Measurements from ENCODE around the gene NHLRC2. TPM values are rescaled to one million over a fixed set of nuclear protein-coding genes. Genes with fewer than 3 reads are reported as not detected.
A peak's percentile ranks its signal among the peaks of the same experiment; 100 is the strongest.

Gene NHLRC2
- total RNA-seq, 2 experiments from 2014 or later = 4.6 TPM

DNA sequence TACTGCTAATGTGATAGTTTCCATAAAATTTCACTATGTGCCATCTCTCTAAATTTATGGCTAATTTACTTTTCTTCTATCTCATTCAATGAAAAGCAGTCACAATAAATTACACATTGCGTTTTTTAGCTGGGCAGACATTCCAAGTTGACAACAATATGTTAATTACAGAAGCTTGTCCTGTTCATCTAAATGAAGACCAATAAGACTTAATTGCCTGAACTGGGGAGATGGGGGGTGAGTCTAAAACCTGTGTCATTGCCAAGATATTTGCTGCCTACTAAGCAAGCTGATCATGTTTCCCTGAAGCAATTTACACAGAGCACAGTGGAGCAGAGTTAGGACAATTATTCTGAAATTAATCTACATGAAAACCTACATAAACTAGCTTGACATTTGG, 99.9 kb downstream of the NHLRC2 start:
- Histone ChIP-seq H3K4me3 (ENCODE audit: low read length) (no peak overlapping the region), H3K36me3 (ENCODE audit: insufficient read depth, low read length) (no peaks in the 10 kb centered on the region), H3K27me3 (ENCODE audit: control insufficient read depth in 1 of 2, insufficient read depth in 2 of 2, low read length in 2 of 2) (no peaks in the 10 kb centered on the region), H3K27ac (ENCODE audit: low read depth in 1 of 2, low read length in 2 of 2) (no peak overlapping the region), H3K9me3 (ENCODE audit: control insufficient read depth in 1 of 2, insufficient read depth in 1 of 2, low read length in 2 of 2) (no peaks in the 10 kb centered on the region), H3K4me1 (ENCODE audit: insufficient read depth, low read length) (peaks cover 15% of the 10 kb centered on the region)
- H3K36me3 Mint-ChIP-seq (ENCODE audit: low read depth) = no peaks in the 10 kb centered on the region
- ATAC-seq (ENCODE audit: poor library complexity) = no peak
- peaks cover 11% of the 10 kb centered on the region for H3K27me3 Mint-ChIP-seq
- peaks cover 6% of the 10 kb centered on the region for H3K4me1 Mint-ChIP-seq (ENCODE audit: low read depth)
- ChIA-PET POLR2A (interaction anchor here (0.9 kb wide), 1 partner anchor 28 kb away, joined by 3 read pairs; no protein-coding TSS in a partner anchor), CTCF (no interaction called here)
- TF ChIP-seq CTCF (IDR thresholded peaks at IDR 0.05) = no peak
- H3K4me3 Mint-ChIP-seq = no peak overlapping the region
- no peak for DNase-seq
- no peak overlapping the region for H3K27ac Mint-ChIP-seq
- intact Hi-C loops (cut with DNase I, micrococcal nuclease) = no loop called here
- H3K9me3 Mint-ChIP-seq = no peaks in the 10 kb centered on the region

DNA sequence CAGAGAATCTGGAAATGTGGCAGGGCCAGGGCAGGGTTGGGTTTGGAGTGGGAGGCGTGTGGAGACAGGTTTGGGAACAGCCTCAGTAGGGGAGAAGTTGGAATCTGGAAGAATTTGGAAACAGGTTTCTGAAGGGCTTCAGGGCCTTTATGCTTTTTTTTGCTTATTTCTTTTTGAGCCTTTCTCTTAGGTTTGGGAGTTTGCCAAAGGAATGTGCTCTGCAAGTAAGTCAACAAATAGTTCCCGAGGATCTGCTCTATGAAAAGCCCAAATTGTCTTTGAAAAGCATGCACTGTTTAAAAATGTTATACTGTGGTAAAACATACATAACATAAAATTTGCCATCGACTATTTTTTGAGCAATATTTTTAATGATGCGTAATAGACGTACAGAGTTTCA, 102.6 kb downstream of the NHLRC2 start:
- POLR2A ChIA-PET = no interaction called here
- Histone ChIP-seq H3K36me3 (ENCODE audit: insufficient read depth, low read length) (no peaks in the 10 kb centered on the region), H3K4me1 (ENCODE audit: insufficient read depth, low read length) (peaks cover 37% of the 10 kb centered on the region), H3K27ac (ENCODE audit: low read depth in 1 of 2, low read length in 2 of 2) (no peak overlapping the region), H3K4me3 (ENCODE audit: low read length) (no peak overlapping the region), H3K27me3 (ENCODE audit: control insufficient read depth in 1 of 2, insufficient read depth in 2 of 2, low read length in 2 of 2) (no peaks in the 10 kb centered on the region), H3K9me3 (ENCODE audit: control insufficient read depth in 1 of 2, insufficient read depth in 1 of 2, low read length in 2 of 2) (no peaks in the 10 kb centered on the region)
- Mint-ChIP-seq H3K4me3 (no peak overlapping the region), H3K9me3 (no peaks in the 10 kb centered on the region), H3K27me3 (peaks cover 11% of the 10 kb centered on the region), H3K4me1 (ENCODE audit: low read depth) (peaks cover 32% of the 10 kb centered on the region), H3K36me3 (ENCODE audit: low read depth) (no peaks in the 10 kb centered on the region), H3K27ac (no peak overlapping the region)
- ATAC-seq (ENCODE audit: poor library complexity) (no peak), DNase-seq (no peak)
- intact Hi-C loops (cut with DNase I, micrococcal nuclease) = loop anchor here in 1 of 2 experiments (5.0 kb wide), 1 partner anchor 95 kb away; no protein-coding TSS in a partner anchor
- no peak for TF ChIP-seq CTCF (IDR thresholded peaks at IDR 0.05)
- CTCF ChIA-PET = no interaction called here

- intact Hi-C loops (cut with DNase I, micrococcal nuclease) = loop anchor here in 1 of 2 experiments (5.0 kb wide), 1 partner anchor 97 kb away; no protein-coding TSS in a partner anchor
- H3K4me1 Mint-ChIP-seq (ENCODE audit: low read depth) = peaks cover 45% of the 10 kb centered on the region
- Histone ChIP-seq H3K4me1 (ENCODE audit: insufficient read depth, low read length) (peaks cover 47% of the 10 kb centered on the region), H3K36me3 (ENCODE audit: insufficient read depth, low read length) (no peaks in the 10 kb centered on the region), H3K4me3 (ENCODE audit: low read length) (no peak overlapping the region), H3K27me3 (ENCODE audit: control insufficient read depth in 1 of 2, insufficient read depth in 2 of 2, low read length in 2 of 2) (no peaks in the 10 kb centered on the region), H3K9me3 (ENCODE audit: control insufficient read depth in 1 of 2, insufficient read depth in 1 of 2, low read length in 2 of 2) (no peaks in the 10 kb centered on the region), H3K27ac (ENCODE audit: low read depth in 1 of 2, low read length in 2 of 2) (no peak overlapping the region)
- peaks cover 11% of the 10 kb centered on the region for H3K27me3 Mint-ChIP-seq
- POLR2A ChIA-PET = no interaction called here
- H3K36me3 Mint-ChIP-seq (ENCODE audit: low read depth) = no peaks in the 10 kb centered on the region
- H3K27ac Mint-ChIP-seq = no peak overlapping the region
- peak in 2 of 14 experiments; percentile 12 to 21 for DNase-seq
- no peak for TF ChIP-seq CTCF (IDR thresholded peaks at IDR 0.05)
- H3K9me3 Mint-ChIP-seq = no peaks in the 10 kb centered on the region
- CTCF ChIA-PET = no interaction called here
- no peak for ATAC-seq (ENCODE audit: poor library complexity)
- no peak overlapping the region for H3K4me3 Mint-ChIP-seq
These were observed 104.3 kb downstream of the NHLRC2 start for GRCh38 chr10:113958631-113959382.
